Natural killer cell (primary cell): ENCODE results near the gene AIRE. TPM values are rescaled to one million over a fixed set of nuclear protein-coding genes. Genes with fewer than 3 reads are reported as not detected.
"Not testable (repeated sequence)": the region's sequence is repeated elsewhere in the genome, so short reads cannot be mapped to it uniquely, and the experiment has no call there.

Experiments used
- ATAC-seq, 3 donors: fragments of 150-1000 bp in 2 of 3; fragments of 200-7000 bp in 1 of 3; cut with Tn5 transposase; 1 replicate in 1 of 3; 2 replicates in 2 of 3; pipeline ENCODE4 v1.10.0; 2021; ENCODE audit warnings: mild to moderate bottlenecking in 2 of 3, moderate library complexity in 2 of 3
- DNase-seq, 2 donors: peaks; one replicate each; pipeline versions ENCODE4 v3.0.0 to v3.0.0-alpha.2; 2013 to 2021; ENCODE audit warnings: mixed read lengths in 1 of 2
- H3K27ac ChIP-seq: one replicate; pipeline ENCODE4 v1.5.1; 2013; ENCODE audit warnings: mild to moderate bottlenecking, low read length
- H3K27me3 ChIP-seq: one replicate; pipeline ENCODE4 v1.6.1; 2013; ENCODE audit warnings: low read length; ENCODE audit not compliant: control insufficient read depth, insufficient read depth
- H3K36me3 ChIP-seq: one replicate; pipeline ENCODE4 v1.6.1; 2013; ENCODE audit warnings: low read length; ENCODE audit not compliant: control insufficient read depth, insufficient read depth
- H3K4me1 ChIP-seq: one replicate; pipeline ENCODE4 v1.6.1; 2013; ENCODE audit warnings: low read length; ENCODE audit not compliant: control insufficient read depth, insufficient read depth
- H3K4me3 ChIP-seq: one replicate; pipeline ENCODE4 v1.5.1; 2013; ENCODE audit warnings: low read length
- H3K9me3 ChIP-seq: one replicate; pipeline ENCODE4 v1.6.1; 2013; ENCODE audit warnings: low read length; ENCODE audit not compliant: control insufficient read depth, insufficient read depth
- H3K27ac Mint-ChIP-seq, 2 donors: one replicate each; pipeline ENCODE4 v1.8.0; 2022; ENCODE audit warnings: mild to moderate bottlenecking in 2 of 2, mixed read lengths in 2 of 2, moderate library complexity in 1 of 2
- H3K27me3 Mint-ChIP-seq, 2 donors: one replicate each; pipeline ENCODE4 v1.8.0; 2022; ENCODE audit warnings: low read depth in 2 of 2, mixed read lengths in 2 of 2
- H3K36me3 Mint-ChIP-seq: one replicate; pipeline ENCODE4 v1.8.0; 2022; ENCODE audit warnings: mixed read lengths
- H3K4me1 Mint-ChIP-seq, 2 donors: one replicate each; pipeline ENCODE4 v1.8.0; 2022; ENCODE audit warnings: mixed read lengths in 2 of 2
- H3K4me3 Mint-ChIP-seq: one replicate; pipeline ENCODE4 v1.8.0; 2022; ENCODE audit warnings: mild to moderate bottlenecking, moderate library complexity, mixed read lengths
- H3K9me3 Mint-ChIP-seq, 2 donors: one replicate each; pipeline ENCODE4 v1.8.0; 2022; ENCODE audit warnings: mixed read lengths in 2 of 2
- WGBS: methylation state at CpG from one replicate; pipeline ENCODE4 v1.1.7; 2013; ENCODE audit warnings: missing lambda C conversion rate; ENCODE audit not compliant: insufficient coverage; 5-methylcytosine and 5-hydroxymethylcytosine counted together
- intact Hi-C: fragments of 100-400 bp; cut with micrococcal nuclease; formaldehyde crosslinking; loops from one replicate; pipeline ENCODE4 v1.14.2; 2022
- total RNA-seq, 4 donors: library from RNA; stranded (reverse); fragments of 120-200 nt in 1 of 4; gene quantifications; one replicate each; pipeline versions ENCODE4 v1.2.3 to v1.2.4, GENCODE V29; 2013 to 2022
- TF ChIP-seq, protein P1 (sequence below): fragments of 200-600 bp; IDR thresholded peaks from one replicate; pipeline ENCODE4 v1.8.0; 2022; ENCODE audit warnings: antibody characterized with exemption

Gene AIRE
- not detected for total RNA-seq
- total RNA-seq (2013) = 0.09 TPM

DNA sequence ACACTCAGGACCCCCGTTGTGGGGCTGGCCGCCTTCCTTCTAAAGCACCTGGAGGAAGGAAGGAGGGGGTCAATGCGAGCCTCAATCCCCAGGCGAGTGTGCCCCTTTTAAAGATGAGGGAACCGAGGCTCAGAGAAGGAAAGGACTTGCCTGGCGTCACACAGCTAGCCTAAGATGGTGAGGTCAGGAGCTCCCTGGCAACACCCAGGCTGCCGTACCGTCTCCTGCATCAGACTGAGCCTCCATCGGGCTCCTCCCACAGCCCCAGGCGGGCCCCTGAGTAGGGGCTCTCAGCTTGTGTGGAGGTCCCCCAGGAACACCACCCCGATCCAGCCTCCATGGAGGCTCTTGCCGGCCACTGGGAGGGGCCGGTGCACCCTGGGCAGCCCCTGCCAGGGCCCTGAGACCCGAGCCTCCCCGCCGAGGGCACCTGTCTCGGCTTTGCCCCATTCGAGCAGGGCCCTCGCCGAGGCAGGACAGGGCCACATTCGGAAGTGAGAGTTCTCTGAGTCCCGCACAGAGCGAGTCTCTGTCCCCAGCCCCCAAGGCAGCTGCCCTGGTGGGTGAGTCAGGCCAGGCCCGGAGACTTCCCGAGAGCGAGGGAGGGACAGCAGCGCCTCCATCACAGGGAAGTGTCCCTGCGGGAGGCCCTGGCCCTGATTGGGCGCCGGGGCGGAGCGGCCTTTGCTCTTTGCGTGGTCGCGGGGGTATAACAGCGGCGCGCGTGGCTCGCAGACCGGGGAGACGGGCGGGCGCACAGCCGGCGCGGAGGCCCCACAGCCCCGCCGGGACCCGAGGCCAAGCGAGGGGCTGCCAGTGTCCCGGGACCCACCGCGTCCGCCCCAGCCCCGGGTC lies at the start of gene AIRE:
AIRE (plus strand) TSS at position 739 of the 855 bp plus-strand sequence. CDS start 131 bp downstream, outside the sequence.
- Mint-ChIP-seq H3K36me3 (no peaks in the 10 kb centered on the region), H3K4me1 (no peaks in the 10 kb centered on the region), H3K4me3 (no peak within 1 kb of the TSS), H3K9me3 (no peaks in the 10 kb centered on the region), H3K27ac (no peak within 1 kb of the TSS), H3K27me3 (peaks cover 0 to 2% of the 10 kb centered on the region in 2 donors)
- Histone ChIP-seq H3K36me3 (no peaks in the 10 kb centered on the region), H3K4me1 (no peaks in the 10 kb centered on the region), H3K9me3 (no peaks in the 10 kb centered on the region), H3K4me3 (no peak within 1 kb of the TSS), H3K27ac (no peak within 1 kb of the TSS), H3K27me3 (no peaks in the 10 kb centered on the region)
- intact Hi-C loops = no loop called here
- TF ChIP-seq, protein P1, sequence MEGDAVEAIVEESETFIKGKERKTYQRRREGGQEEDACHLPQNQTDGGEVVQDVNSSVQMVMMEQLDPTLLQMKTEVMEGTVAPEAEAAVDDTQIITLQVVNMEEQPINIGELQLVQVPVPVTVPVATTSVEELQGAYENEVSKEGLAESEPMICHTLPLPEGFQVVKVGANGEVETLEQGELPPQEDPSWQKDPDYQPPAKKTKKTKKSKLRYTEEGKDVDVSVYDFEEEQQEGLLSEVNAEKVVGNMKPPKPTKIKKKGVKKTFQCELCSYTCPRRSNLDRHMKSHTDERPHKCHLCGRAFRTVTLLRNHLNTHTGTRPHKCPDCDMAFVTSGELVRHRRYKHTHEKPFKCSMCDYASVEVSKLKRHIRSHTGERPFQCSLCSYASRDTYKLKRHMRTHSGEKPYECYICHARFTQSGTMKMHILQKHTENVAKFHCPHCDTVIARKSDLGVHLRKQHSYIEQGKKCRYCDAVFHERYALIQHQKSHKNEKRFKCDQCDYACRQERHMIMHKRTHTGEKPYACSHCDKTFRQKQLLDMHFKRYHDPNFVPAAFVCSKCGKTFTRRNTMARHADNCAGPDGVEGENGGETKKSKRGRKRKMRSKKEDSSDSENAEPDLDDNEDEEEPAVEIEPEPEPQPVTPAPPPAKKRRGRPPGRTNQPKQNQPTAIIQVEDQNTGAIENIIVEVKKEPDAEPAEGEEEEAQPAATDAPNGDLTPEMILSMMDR = no peak
- 63% methylated on average over 56 of the region's 56 CpGs for WGBS
- DNase-seq (no peak), ATAC-seq (no peak)

DNA sequence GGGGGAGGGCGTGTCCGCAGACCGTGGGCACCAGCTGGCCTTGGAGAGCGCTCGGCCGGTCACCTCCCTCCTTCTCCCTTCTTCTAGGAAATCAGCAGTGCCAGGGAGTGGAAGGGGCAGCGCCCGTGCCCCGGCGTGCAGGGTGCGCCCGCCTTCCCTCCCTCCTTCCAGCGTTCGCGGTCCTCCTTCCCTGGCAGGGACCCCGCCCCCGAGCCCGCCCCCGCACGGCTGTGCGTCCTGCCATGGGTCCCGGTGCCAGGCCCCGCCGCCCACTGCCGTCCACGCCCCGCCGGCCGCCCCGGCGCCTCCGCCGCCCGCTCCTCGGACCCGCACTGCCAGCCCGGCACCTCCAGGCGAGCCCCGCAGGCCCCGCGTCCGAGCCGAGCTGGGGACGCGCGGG lies 45.3 kb upstream of the AIRE start:
- H3K4me3 Mint-ChIP-seq, H3K4me3 ChIP-seq, H3K4me1 Mint-ChIP-seq, H3K27ac Mint-ChIP-seq, H3K9me3 ChIP-seq, DNase-seq, H3K4me1 ChIP-seq, H3K27me3 ChIP-seq, H3K36me3 ChIP-seq, intact Hi-C loops, H3K27me3 Mint-ChIP-seq, ATAC-seq, H3K27ac ChIP-seq, H3K9me3 Mint-ChIP-seq, H3K36me3 Mint-ChIP-seq: not testable (repeated sequence)
- WGBS = no CpG with 5 or more reads among the region's 46 CpGs

GRCh38 chr21:44240842-44241241 lies 44.8 kb upstream of the AIRE start, which contains the start of gene ICOSLG:
Gene ICOSLG, minus strand, starts transcription at chr21:44240943. Its CDS starts 126 bp downstream, at chr21:44240817.
- H3K4me1 Mint-ChIP-seq, H3K27ac Mint-ChIP-seq, intact Hi-C loops, H3K27me3 ChIP-seq, H3K9me3 Mint-ChIP-seq, H3K27me3 Mint-ChIP-seq, H3K4me1 ChIP-seq, H3K36me3 ChIP-seq, H3K4me3 ChIP-seq, DNase-seq, H3K4me3 Mint-ChIP-seq, H3K36me3 Mint-ChIP-seq, H3K27ac ChIP-seq, H3K9me3 ChIP-seq: not testable (repeated sequence)
- WGBS = no CpG with 5 or more reads among the region's 53 CpGs
- peak; percentile 55 to 70 (median 67) for ATAC-seq

GRCh38 chr21:44241281-44241680 lies 44.4 kb upstream of the AIRE start:
- H3K4me1 Mint-ChIP-seq, H3K9me3 Mint-ChIP-seq, H3K27me3 Mint-ChIP-seq, DNase-seq, intact Hi-C loops, H3K27me3 ChIP-seq, H3K4me1 ChIP-seq, H3K27ac ChIP-seq, H3K36me3 ChIP-seq, H3K9me3 ChIP-seq, H3K27ac Mint-ChIP-seq, H3K4me3 ChIP-seq, H3K36me3 Mint-ChIP-seq, H3K4me3 Mint-ChIP-seq: not testable (repeated sequence)
- WGBS = no CpG with 5 or more reads among the region's 27 CpGs
- peak in 1 of 3 donors; percentile 19 for ATAC-seq

- H3K4me1 Mint-ChIP-seq, H3K9me3 ChIP-seq, H3K36me3 ChIP-seq, H3K4me3 ChIP-seq, H3K27ac Mint-ChIP-seq, H3K36me3 Mint-ChIP-seq, H3K4me1 ChIP-seq, DNase-seq, H3K9me3 Mint-ChIP-seq, H3K4me3 Mint-ChIP-seq, H3K27me3 ChIP-seq, H3K27me3 Mint-ChIP-seq, H3K27ac ChIP-seq, intact Hi-C loops: not testable (repeated sequence)
- peak; percentile 74 to 78 (median 77) for ATAC-seq
- WGBS = no CpG with 5 or more reads among the region's 15 CpGs
Observed at GRCh38 chr21:44243980-44244379, 41.7 kb upstream of the AIRE start.

- H3K4me3 ChIP-seq, H3K9me3 Mint-ChIP-seq, H3K4me1 ChIP-seq, H3K27me3 ChIP-seq, H3K4me1 Mint-ChIP-seq, H3K27ac ChIP-seq, H3K4me3 Mint-ChIP-seq, H3K36me3 Mint-ChIP-seq, H3K27ac Mint-ChIP-seq, DNase-seq, H3K27me3 Mint-ChIP-seq, ATAC-seq, H3K9me3 ChIP-seq, H3K36me3 ChIP-seq, intact Hi-C loops: not testable (repeated sequence)
- no CpG with 5 or more reads among the region's 17 CpGs for WGBS
Observed at GRCh38 chr21:44247904-44248303, 37.8 kb upstream of the AIRE start.

GRCh38 chr21:44249204-44250037 lies 36.3 kb upstream of the AIRE start:
- H3K4me3 ChIP-seq, H3K27ac Mint-ChIP-seq, H3K9me3 ChIP-seq, ATAC-seq, H3K9me3 Mint-ChIP-seq, H3K36me3 ChIP-seq, H3K4me1 ChIP-seq, H3K27ac ChIP-seq, DNase-seq, H3K4me1 Mint-ChIP-seq, intact Hi-C loops, H3K4me3 Mint-ChIP-seq, H3K27me3 Mint-ChIP-seq, H3K36me3 Mint-ChIP-seq, H3K27me3 ChIP-seq: not testable (repeated sequence)
- no CpG with 5 or more reads among the region's 33 CpGs for WGBS
